Fibroblast of skin of left biceps (primary cell): ENCODE data around the gene ZFYVE27.

Experiments
- DNase-seq, 2 experiments: peaks; one replicate each; pipeline ENCODE4 v3.0.0-alpha.2; 2013; ENCODE audit warnings: low read depth in 2 of 2

Gene ZFYVE27

DNA sequence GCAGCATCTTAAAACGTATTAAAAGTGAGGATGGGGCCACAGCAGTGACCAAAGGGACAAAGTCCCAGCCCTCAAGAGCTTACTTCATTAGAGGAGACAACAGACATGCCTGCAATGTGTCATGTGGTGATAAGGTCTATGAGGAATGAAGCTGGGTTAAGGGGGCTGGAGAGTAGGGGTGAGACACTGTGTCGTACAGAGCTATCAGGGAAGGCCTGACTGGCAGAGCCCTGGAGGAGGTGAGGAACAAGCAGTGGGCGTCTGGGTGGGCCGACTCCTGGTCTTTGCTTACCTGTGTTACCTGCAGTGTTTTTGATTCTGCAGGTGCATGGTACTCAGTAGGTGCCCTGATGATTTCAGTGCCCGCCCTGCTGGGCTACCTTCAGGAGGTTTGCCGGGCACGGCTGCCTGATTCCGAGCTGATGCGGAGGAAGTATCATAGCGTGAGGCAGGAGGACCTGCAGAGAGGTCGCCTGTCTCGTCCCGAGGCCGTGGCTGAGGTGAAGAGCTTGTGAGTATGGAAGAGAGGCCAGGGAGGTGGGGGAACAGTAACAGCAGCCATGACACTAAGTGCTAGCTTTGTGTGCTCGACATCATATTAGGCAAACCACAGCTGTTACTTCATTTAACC, 7.6 kb downstream of the ZFYVE27 start:
- no peak for DNase-seq

DNA sequence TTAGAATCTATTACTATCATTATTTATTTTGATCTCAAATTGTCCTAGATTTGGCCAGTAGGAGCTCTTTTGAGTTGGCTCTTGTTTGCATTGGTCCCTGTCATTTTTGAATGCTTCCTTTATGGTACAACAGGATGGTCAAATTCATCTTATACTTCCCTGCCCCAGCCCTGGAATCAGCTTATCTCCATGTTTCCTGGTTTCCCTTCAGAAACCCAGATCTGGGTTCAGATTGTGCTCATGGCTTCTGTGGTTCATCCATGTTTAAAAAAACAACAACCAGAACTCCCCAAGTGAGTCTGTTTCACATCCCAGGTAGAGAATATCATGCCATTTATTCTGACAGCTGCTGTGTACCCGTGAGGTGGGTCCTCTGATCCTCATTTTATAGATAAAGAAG, 10.6 kb downstream of the ZFYVE27 start:
- DNase-seq: no peak

DNA sequence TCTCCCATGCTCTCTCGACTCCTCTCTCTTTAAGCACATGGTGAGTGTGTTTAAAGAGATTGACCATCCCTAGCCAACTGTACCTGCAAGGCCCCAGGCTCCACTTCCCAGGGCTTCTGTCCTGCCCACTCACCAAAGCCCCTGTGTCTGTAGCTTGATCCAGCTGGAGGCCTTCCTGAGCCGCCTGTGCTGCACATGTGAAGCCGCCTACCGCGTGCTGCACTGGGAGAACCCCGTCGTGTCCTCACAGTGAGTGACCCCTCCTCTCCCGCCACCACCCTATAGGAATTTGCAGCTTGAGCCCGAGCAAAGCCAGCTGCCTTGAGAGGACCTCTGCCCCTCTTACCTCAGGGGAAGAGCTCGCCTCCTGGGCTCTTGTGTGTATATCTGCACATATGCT, 11.2 kb downstream of the ZFYVE27 start:
- DNase-seq: no peak

DNA sequence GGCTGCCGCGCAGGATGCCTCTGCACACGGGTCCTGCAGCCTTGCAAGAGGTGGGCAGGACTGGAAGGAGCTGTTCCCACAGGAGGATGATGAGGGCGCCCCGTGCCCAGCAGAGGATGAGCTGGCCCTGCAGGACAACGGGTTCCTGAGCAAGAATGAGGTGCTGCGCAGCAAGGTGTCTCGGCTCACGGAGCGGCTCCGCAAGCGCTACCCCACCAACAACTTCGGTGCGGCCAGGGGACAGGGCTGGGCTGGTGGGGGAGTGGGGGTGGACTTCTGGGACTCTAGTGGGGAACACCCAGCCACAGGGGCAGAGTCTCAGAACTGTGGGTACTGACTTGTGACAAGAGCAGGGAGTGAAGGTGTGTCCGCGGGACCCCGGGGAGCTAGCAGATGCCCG, 16.0 kb downstream of the ZFYVE27 start:
- no peak for DNase-seq

DNA sequence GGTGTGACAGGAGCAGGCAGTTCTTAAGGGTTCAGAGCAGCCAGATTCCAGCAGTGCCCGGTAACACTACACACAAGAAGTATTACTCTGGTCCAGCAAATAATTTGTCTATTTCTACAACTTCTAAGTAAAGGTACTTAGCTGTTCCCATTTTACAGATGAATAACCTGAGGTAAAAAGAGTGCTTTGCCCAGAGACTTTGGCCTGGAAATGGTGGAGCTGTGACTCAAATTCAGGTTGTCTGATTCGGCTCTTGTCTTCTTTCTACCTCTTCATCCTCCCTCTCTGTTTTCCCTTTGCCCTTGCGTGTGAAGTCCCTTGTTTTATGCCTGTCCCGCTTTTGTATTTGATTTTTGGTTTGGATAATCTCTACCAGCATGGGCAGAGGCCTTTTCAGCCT, 17.8 kb downstream of the ZFYVE27 start:
- DNase-seq: no peak

DNA sequence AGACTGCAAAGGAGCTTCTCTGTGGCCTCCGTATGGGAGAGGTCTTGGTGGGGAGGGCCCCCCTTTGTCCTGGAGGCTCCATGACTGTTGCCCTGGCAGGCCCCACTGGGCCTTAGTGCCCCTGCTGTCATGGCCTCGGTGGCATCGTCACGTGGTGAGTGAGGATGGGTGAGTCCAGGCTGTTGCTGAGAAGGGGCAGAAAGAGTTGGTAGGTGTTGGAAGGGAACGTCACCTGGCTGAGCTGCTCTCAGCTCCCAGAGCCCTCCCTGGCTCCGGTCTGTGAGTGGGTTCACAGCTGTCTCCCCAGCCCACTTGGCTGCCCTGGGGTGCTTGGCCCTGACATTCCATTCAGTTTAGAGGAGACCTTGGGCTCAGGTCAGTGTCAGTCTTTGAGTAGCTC, 18.8 kb downstream of the ZFYVE27 start:
- no peak for DNase-seq

DNA sequence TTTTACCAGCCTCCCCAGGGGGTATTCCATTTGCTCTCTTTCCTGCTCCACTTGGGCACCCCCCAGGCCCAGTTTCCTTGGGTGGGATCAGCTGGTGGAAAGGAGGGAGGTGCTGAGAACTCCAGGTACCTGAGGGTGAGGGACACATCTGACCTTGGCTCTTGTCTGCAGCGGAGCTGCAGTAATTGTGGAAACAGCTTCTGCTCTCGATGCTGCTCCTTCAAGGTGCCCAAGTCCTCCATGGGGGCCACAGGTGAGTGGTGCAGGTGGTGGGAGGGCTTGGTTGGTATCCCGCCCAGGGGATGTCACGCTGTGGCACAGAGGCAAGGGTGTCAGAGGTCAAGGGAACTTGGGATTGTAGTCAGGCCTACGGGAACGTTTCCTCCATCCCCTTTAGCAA, 20.5 kb downstream of the ZFYVE27 start:
- DNase-seq: no peak

DNA sequence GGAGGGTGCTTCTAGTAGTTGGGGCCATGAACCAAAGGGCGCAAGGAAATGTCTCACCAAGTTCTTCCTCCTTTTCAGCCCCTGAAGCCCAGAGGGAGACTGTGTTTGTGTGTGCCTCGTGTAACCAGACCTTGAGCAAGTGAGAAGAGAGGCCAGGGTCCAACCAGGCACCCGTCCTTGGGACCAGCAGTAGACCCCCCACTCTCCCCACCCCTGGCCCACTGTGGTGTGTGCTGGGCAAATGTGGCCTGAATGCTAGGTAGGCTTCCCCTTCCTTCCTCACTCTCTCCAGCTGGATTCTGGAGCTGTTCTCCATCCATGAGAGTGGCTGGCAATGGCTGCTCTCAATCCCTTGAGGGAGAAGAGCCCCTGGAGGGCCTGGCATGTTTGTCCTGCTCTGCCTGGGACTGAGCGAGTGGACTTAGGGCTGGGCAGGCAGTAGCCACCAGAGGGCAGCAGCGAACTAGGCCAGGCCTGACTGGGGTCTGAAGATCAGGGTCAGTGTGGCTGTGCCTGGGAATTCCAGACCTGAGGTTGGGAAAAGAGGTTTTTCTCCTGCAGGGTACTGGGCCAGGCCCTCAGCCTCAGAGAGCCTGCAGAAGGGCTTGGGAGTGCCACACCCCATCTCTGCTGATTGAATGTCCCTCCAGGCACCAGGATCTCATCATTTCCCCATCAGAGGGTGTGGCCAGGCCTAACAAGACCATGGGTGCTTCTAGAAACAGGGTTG, 22.4 kb downstream of the ZFYVE27 start:
- no peak for DNase-seq

DNA sequence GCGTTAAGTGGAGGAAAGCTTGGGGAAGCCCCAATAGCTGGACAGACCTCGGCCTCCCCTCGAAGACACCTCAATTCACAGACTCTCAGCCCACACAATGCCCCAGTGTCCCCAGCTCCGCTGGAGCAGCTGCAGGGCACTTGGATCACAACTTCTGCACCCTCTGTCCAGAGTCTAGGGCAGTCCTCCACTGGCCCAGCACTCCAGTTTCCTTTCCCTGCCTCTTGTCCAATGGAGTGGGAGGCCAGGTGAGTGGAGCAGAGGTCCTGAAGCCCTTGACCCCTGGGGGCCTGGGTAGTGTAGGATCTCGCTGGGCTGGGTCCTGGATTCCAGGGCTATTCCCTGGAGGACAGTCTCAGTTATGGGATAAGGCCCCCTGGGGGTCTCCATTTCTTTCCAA, 23.0 kb downstream of the ZFYVE27 start:
- no peak for DNase-seq

DNA sequence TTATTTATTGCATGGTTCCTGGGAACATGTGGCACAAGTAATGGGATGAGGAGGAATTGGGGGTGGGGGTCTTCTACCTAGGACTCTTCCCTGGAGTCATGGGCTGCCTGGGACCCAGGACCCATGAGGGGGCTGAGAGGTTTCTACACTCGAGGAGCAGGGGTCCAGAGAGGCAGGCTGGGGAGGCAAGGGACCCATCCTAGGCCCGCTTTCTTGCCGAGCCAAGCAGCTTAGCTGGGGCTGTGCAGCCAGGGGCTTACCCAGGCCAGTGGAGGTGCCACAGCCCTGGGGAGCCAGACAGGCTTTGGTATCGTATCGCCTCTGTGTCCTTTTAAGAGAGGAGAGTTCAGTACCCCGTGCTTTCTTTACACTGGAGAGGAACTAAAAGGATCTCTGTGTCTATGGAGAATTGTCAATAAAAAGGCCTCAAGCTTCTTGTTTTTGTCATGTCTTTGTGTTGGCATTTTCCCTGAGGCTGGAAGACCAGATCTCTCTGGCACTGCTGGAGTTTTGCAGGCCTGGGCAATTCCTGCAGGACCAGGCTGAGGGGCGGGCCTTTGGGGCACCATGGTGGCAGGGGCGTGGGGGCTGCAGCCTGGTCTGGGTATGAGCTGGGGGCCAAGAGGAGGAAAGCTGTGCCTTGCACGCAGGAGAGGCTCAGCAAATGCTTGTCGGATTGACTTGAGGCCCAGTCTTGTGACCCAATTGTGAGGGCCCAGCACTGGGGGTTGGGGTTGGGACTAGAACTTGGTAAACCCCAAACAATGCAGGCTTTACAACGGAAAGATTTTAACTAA, 23.7 kb downstream of the ZFYVE27 start:
- DNase-seq: no peak

DNA sequence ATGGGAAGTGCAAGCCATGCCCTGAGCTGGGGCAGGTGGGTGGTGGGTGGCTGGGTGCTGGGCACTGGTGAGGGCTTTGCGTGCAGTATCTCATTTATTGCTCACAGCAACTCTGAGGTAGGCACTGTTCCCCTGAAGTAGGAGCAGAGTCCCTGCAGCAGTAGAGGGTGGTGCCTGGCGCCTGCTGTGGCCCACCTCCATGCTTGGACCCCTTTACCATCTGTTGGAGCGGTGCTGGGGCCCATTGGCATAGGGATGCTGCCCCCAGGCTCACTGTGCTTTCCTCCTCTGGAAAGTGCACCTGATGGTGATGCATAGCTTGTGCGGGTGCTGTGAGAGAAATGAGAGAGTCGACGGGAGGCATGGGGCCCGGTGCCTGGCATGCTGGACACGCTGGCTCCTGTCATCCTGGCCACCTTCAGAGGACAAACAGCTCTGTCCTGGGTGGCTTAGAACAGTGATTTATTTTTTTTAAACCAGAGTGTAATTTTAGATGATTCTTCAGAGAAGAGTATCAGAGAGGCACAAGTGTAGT, 24.5 kb downstream of the ZFYVE27 start:
- no peak for DNase-seq

DNA sequence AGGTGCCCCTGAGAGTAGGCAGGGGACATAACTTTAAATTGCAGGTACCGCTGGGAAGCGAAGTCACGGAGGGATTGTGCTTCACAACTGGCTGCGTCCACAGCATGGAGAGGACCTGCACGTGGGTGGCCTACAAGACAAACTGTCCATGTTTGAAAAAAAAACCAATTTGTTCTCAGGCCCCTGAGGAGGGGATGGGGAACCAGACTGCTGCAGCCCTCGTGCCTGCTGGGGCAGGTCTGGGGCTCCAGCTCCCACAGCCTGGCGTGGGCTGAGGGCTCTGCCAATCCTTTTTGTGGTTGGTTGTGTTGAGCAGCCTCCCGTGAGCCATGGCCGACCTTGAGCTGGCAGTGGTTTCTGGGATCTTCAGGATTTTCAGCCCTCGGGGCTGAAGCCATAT, 25.1 kb downstream of the ZFYVE27 start:
- DNase-seq: no peak

DNA sequence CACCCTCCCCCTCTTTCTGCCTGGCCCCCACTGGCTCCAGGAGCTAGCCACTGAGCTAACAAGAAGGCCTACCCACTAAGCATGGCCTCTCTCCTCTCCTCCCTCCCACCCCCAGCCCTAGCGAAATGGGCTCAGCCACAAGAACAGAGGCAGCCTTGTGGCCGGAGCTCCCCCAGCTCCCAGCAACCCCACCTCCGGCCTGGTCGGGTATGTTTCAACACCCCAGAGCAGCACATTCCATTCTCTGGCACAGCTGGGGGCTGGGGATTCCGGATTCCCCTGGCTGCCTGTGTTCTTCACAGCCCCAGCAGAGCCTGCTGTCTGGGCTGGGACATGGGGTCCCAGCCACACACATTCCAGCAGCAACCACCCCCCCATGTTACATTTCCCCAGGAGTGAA, 25.9 kb downstream of the ZFYVE27 start:
- DNase-seq: no peak

DNA sequence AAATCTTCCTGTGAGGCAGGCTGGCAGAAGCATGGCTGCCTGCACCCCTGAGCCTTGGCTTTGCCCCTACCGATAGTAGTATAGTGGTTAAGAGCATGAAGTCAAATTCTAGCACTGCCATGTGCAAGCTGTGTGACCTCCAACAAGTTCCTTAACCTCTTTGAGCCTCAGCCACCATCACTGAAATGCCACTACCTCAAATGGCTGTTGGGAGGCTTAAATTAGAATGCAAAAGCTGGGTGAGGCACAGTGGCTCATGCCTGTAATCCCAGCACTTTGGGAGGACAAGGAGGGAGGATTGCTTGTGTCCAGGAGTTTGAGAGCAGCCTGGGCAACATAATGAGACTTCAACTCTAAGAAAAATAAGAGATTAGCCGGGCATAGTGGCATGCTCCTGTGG, 26.5 kb downstream of the ZFYVE27 start:
- no peak for DNase-seq

DNA sequence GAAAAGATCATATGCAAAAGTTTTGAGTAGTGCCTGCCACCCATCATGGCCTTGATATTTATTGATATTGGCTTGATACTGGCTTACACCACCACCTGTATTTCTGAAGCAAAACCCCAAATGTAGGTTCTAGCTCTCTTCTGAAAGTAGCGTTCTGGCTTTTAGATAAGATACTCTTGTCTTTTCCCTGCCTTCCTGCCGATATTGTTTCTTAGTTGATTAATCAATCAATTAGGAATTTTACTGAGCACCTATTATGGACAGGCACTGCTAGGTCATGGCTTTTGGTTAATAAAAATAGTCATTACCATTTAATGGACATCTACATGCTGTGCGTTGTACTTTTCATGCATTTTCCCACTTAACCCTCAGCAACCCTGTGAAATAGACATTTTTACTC, 27.0 kb downstream of the ZFYVE27 start:
- DNase-seq: no peak

DNA sequence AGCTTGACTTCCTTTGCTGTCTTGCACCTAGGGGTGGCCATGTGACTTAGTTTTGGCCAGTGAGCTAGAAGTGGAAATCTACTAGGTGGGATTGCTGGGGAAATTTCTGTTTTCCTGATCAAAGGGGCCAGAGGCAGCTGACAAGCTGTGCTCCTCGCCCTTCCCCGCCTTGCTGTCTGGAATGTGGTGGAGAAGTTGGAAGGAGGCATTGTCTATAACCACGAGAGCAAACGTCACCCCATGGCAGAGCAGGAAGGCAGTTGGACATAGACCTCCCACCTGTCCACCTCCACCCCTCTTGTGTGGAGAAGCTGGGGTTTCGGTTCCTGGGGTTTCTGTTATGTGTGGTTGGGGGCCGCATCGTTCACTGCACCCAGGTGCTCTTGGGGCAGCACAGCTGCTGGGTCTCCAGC, 27.6 kb downstream of the ZFYVE27 start:
- DNase-seq: no peak

DNA sequence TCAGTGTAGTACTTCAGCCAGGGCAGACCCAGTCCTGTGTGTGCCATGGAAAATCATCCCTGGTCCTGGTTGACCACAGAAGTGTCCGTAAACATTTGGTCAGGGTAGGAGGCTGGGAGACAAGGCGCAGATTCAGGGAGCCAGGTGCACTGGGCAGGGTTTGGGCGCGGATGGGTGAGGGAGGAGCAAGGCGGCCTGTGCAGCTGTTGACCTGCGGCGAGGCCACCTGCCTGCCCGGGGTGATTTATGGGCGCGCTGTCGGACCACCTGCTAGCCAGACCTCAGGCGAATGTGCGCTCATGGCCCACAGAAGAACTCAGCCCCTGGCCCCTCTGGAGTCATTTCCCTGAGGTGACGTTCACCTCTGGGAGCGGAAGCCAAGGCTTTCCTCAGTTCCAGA, 28.3 kb downstream of the ZFYVE27 start:
- DNase-seq: no peak

DNA sequence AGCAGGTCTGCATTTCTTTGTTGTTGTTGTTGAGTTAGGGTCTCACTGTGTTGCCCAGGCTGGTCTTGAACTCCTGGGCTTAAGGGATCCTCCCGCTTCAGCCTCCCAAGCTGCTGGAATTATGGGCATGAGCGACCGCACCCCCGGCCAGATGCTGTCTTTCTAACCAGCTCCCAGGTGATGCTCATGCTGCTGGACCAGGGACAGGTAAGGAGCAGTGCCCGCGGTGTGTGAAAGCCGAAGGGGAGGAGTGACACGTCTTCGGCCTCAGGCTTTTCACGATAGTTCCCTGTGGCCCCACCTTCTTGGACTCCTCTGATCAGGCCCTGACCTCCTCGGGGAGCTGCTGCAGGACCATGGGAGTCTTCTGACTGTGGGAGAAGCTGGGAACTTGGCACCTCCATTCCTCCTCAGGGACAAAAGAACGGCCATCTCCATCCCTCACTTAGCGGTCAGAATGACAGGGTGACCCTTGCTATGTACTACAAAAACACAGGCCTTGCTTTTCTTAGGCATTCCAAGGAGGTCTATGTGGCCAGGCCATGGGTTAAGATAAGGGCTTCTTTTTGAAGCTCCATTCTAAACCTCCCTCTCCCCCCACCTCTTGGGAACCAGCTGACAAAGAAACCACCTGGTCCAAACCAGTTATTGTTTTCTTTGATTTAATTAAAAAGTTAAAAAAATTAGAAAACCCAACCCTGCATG, 29.3 kb downstream of the ZFYVE27 start:
- DNase-seq: no peak

DNA sequence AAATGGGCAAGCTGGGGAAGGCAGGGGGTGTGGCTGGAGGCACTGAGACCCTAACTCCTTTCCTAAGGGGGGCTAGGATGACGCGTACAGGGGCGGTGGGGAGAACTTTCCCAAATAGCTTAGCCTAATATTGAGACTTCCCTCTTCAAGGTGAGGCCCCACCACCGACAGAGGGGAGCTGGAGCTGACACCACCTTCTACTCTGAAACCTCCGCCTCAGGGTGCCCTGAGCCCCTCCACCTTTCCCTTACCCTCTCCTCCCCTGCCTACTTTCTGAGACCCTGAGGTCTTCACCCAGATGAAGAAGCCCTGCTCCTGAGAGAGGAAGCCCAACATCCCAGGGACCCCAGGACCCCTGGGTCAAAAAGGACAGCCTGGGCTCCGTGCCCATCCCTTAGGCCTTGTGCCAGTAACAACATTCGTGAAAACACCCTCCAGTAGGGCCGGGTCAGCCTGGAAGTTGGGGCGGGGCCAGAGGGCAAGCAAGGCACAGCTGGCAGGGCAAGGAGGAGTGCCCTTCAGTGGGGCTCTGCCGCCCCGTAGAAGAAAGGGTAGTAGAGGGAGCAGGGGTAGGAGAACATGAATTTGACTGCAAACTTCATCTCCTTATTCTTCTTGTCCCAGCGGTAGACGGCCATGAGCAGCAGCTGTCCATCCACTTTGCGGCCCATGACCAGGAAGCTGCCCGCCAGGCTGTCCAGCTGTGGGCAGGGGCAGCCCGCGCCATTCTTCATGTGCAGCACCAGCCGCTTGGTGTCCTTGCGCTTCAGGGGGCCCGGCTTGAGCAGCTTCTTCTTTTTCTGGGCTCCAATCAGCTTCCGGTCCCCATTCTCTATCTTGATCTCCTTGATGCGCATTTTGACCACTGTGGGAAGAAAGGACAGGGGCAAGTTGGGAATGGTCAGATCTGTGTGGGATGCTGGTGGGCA, 30.3 kb downstream of the ZFYVE27 start:
- no peak for DNase-seq

DNA sequence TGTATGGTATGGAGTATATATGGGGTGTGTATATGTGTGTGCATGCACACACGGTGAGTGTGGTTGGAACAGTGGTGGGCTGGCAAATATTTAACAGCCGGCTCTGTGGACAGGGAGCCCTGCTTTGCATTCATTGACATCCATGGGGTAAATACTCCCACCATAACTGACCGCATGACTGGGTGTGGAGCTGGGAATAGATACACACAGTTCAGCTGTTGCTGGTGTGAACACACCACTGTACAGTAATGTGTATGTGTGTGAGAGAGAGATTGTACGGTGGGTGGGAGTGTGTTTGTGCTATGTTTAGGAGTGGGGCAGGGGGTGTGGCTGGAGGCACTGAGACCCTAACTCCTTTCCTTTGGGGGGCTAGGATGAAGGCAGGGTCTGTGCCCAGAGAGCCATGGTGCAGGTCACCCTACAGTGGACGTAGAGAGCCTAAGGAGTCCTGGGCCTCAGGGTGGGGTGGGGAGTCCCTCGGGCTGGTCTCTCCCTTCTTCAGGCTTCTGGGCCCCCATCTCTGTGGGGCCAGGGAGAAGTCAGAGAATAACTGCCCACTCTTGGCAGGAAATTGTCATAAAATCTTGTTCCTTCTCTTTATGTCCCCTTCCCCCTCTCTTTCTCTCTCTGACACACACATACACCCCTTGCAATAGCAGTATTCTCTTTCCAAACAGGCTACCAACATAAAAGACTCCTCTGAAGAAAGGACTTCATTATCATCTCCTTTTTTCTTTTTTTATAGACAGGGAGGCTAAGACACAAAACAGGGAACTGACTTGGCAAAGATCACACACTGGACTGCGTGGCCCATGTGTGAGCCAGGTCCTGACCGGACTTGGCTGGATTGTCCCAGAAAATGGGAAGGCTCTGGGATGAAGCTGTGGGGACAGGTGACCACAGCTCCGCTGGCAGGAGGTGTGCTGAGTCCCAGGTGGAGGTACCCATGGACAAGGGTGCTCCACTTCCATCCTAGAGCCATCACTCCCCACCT, 31.7 kb downstream of the ZFYVE27 start:
- DNase-seq: no peak
